NCI-H2029 treated with DMSO at 0.1 percent for 48 hours (cell line): Measurements from ENCODE around the gene PRR30.
"Not testable (repeated sequence)": the region's sequence is repeated elsewhere in the genome, so short reads cannot be mapped to it uniquely, and the experiment has no call there.

Experiments used
- DNase-seq: peaks from one replicate; lab custom pipeline; 2025; lab: John Stamatoyannopoulos, UW

Gene PRR30

DNA sequence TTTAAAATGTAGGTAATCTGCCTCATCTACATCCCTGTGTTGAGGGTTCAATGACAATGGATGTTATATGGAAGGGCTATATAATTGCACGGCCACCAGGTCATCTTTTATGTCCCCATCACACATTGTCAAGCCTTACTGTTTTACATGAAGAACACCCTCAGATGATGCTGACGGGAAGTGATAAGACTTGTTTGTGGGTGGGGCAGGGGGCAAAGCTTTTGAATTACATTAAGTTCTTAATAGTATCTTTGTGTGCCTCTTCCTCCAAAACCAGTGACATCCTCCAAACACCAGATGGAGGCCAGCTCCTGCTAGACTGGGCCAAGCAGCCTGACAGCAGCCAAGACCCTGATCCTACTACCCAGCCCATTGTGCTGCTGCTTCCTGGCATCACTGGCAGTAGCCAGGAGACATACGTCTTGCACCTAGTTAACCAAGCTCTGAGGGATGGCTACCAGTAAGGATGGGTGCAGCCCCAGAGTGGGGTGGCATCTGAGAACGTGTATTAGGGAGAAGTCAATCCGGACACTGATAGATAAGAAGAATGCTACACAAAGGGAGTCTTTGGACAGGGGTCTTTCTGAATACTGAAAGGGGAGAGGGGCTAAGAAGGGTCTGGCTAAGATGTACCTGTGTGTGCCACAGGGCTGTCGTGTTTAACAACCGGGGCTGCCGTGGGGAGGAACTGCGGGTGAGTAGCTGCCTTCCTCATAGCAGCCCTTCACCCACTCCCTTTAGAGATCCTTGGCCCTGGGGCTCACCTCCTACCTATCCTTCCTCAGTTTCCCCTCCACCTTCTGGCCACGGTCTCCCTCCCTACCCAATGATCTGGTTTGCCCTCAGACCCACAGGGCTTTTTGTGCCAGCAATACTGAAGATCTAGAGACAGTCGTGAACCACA, 10.3 kb downstream of the PRR30 start:
- no peak for DNase-seq

DNA sequence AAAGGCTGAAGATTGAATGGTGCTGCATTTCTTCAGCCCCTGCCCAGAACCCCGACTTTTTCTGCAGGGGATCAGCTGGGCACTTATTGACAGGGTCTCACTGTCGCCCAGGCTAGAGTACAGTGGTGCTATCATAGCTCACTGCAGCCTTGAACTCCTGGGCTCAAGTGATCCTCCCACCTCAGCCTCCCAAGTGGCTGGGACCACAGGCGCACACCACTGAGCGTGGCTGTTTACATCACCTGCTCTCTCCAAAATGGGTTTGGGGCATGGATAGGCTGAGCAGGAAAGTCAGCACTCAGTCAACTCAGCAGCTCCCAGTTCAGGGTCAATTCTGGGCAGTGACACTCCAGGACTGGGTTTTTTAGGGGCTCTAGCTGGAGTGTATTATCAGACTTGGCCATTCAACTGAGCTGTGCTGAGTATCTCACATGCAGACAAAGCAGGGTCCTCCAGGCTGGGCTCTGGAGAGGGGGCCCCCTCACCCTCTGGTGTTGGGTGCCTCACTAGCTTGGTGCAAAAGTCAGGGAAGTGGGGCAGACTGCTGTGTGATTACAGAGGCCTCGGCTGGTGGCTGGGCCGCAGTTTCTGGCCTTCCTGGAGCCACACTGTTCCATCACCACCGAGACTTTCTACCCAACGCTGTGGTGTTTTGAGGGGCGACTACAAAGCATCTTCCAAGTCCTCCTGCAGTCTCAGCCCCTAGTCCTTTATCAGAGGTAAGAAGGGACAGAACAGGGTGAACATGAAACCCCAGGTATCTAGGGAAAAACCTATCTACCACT, 11.1 kb downstream of the PRR30 start:
- DNase-seq, result no peak

- no peak for DNase-seq
Measured at GRCh38 chr2:27126252-27126710, 12.9 kb downstream of the PRR30 start.

DNA sequence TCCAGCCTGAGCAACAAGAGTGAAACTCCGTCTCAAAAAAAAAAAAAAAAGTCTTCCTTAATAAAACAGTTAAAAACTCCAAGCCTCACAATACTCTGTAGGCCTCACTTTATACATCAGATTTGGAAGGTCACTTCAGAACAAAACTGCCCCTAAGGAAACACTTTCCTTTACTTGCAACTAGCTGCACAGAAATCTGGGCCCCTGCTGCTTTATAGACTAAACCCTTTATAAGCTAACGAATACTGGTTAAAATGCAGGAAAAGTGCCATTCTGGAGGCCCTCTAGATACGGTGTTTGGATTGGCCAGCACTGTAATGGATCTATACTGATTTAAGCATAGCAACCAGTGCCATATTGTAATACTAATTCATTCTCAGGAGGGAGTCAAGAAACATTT, 14.1 kb downstream of the PRR30 start:
- no peak for DNase-seq

DNA sequence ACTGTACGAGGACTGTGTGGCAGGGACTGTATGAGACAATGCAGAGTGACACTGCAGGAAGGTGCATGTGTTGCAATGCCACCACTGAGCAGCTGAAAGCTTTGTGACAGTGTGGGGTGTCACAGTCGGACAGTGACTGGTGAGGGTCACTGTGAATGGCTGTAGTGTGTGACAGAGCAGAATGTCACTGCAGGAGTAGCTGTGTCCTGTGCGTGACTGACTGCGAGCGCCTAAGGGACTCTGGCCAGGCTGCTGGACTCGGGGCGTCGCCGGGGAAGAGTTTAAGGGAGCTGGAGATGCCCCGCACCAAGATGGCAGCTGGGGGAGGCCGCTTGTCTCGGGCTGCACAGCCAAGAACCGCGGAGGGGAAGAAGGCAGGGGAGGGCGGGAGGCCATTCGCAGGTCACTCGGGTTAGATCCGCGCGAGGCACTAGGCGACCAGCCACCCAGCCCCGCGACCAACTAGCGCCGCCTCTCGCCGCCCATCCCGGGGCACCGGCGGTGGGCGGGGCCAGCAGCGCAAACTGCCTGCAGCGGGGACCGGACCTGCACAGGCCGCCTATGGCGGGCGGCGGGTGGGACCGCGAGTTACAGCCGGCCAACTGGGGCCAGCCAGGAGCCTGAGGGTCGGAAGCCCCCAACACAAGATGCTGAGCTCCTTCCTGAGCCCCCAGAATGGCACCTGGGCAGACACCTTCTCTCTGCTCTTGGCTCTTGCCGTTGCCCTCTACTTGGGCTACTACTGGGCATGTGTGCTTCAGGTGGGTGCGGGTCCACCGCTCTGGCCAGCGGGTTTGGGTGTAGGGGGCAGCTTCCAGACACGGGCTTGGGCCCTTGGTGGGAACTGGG, 15.7 kb downstream of the PRR30 start, which contains the start of gene ABHD1:
Gene ABHD1 (plus strand): TSS at position 514 of the 849 bp plus-strand sequence. CDS start 134 bp downstream, at position 648.
- DNase-seq, result no peak

DNA sequence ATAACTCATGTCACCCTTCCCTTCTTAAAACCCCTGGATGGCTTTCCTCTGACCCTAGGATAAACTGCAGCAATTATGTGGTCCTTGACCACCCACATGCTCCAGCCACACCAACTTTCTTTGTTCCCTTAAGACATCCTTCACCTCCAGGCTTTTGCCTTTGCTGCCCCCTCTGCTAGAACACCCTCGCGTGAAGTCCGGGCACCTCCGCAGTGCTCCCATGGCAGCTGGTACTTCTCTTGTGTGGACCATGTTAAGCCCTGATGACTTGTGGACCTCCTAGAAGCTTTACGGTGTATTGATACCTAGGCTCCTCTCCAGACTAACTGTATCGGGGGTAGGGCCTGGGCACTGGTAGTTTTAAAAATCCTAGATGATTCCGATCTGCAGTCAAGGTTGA, 16.4 kb downstream of the PRR30 start:
- no peak for DNase-seq

DNA sequence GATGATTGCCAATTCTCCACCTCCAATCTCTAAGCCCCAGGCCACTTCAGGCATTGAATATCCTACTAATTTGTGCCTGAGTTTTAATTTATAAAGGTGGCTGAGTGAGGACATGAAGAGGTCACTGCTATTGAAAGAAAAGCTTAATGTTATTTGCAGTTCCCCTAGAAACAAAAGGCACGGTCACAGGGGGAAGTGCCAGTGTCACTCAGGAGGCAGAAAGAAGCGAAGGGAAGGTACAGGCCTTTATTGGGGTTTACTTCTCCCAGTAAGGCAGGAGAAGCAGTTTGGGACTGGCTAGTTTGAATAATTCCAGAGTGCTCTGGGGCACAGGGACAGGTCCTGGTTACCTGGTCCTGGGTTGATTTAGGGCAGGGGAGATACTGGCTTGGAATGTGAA, 17.3 kb downstream of the PRR30 start:
- DNase-seq, result no peak

DNA sequence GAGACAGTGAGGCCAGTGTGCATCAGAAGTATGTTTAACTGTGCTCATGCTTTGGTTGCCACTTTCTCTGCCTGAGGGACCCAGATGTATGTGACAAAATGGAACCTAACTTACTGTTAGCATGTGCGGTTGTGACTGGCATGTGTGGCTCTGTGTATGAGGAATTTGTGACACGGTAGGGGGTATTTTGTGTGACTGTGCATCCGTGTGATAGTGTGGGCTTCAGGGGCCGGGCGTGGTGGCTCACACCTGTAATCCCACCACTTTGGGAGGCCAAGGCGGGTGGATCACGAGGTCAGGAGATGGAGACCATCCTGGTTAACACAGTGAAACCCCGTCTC, 19.9 kb downstream of the PRR30 start:
- DNase-seq, result not testable (repeated sequence)

DNA sequence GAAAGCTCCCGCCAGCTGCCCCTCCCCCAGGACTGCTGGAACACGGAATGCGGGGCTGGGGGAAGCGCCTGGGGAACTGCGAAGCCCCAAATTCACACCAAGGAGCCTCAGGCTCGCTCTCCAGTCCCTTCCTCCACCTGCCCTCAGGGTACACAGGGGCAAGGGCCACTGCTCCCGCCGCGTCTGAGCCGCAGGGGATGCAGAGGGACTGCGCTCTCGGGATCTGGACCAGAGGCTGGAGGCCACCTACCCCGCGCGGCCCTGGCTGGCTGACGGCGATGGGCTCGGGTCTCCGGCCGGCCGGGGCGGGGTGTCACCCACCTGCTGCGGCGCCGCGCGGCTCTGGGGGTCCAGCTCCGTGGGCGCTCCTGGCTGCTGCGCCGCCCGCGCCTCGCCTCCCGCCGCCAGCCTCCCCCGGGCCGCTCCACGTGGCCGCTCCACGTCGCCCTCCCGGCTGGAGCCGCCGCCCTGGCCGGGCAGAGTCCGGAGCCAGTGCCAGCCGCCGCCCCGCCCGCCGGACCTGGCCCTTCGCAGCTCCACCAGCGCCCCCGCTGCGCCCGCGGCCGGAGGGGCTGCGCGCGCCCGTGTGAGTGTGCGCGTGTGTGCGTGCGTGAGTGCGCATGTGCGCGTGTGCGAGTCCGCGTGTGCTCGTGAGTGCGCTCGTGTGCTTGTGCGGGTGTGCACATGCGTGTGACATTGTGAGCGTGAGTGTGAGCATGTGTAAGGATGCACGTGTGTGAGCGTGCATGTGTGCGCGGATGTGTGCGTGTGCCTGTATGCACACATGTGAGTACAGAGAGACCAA, 20.5 kb downstream of the PRR30 start, which contains the start of gene CGREF1:
Gene CGREF1 (minus strand): TSS at position 604 of the 805 bp plus-strand sequence. CDS start 14,762 bp downstream, outside the sequence.
- no peak for DNase-seq

GRCh38 chr2:27117995-27118524, 21.1 kb downstream of the PRR30 start:
- no peak for DNase-seq

GRCh38 chr2:27115519-27115918, 23.7 kb downstream of the PRR30 start:
- no peak for DNase-seq

DNA sequence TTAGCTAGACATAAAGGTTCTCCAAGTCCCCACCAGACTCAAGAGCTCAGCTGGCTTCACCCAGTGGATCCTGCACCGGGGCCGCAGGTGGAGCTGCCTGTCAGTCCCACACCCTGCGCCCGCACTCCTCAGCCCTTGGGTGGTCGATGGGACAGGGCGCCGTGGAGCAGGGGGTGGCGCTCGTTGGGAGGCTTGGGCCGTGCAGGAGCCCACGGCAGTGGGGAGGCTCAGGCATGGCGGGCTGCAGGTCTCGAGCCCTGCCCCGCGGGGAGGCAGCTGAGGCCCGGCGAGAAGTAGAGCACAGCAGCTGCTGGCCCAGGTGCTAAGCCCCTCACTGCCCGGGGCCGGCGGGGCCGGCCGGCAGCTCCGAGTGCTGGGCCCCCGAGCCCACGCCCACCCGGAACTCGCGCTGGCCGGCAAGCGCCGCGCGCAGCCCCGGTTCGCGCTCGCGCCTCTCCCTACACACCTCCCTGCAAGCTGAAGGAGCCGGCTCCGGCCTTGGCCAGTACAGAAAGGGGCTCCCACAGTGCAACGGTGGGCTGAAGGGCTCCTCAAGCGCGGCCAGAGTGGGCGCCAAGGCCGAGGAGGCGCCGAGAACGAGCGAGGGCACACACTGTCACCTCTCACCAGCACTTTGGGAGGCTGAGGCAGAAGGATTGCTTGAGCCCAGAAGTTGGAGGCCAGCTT, 27.7 kb downstream of the PRR30 start:
- not testable (repeated sequence) for DNase-seq

- DNase-seq, result not testable (repeated sequence)
Measured at GRCh38 chr2:27110603-27111352, 28.4 kb downstream of the PRR30 start.

- DNase-seq, result no peak
Measured at GRCh38 chr2:27109083-27109482, 30.1 kb downstream of the PRR30 start.

DNA sequence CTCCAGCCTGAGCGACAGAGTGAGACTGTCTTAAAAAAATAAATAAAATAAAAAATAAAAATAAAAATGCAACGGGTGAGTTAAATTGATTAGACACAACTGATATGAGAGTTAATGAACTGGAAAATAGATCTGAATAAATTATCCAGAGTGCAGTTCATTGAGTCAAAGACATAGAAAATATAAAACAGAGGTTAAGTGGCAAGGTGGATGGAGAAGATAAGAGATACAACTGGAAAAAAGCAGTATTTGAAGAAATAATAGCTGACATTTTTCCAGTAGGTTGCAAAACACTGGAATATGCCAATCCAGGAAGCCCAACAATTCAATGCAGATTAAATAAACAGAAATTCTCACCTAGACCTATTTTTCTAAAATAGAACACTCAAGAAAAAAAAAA, 31.0 kb downstream of the PRR30 start:
- no peak for DNase-seq

- DNase-seq, result no peak
Measured at GRCh38 chr2:27105981-27106380, 33.2 kb downstream of the PRR30 start.

DNA sequence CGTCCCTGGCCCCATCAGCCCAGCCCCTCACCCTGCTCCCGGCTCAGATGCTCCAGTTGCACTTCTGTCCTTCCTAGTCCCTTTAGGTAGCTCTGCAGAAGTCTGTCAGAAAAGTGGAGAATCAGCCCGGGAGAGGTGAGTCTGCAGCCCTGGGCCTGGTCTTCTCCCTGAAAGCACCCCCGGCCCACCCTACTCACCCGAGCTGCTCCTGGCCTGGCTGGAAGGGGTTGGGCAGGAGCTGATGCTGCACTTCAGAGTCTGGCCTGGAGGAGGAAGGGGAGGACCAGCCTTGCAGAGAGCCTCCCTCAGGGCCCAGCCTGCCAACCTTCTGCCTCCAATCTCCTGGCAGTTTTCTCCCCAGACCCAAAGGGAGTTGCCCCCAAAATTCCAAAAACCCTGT, 36.9 kb downstream of the PRR30 start:
- DNase-seq, result no peak

DNA sequence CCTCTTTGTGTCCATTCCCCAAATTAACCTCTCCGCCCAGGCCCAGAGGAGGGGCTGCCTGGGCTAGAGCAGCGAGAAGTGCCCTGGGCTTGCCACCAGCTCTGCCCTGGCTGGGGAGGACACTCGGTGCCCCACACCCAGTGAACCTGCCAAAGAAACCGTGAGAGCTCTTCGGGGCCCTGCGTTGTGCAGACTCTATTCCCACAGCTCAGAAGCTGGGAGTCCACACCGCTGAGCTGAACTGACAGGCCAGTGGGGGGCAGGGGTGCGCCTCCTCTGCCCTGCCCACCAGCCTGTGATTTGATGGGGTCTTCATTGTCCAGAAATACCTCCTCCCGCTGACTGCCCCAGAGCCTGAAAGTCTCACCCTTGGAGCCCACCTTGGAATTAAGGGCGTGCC, 39.2 kb downstream of the PRR30 start:
- DNase-seq, result no peak

GRCh38 chr2:27099334-27099955, 39.8 kb downstream of the PRR30 start:
- no peak for DNase-seq
